Epithelial cell of proximal tubule (primary cell): ENCODE data around the gene CDK11B. TPM values are rescaled to one million over a fixed set of nuclear protein-coding genes. Genes with fewer than 3 reads are reported as not detected.

Experiments used
- DNase-seq: peaks from one replicate; pipeline ENCODE4 v3.0.0-alpha.2; 2011; ENCODE audit warnings: low read depth
- H3K4me3 ChIP-seq: 2 replicates; pipeline ENCODE4 v1.5.1; 2011; ENCODE audit warnings: low read depth, mild to moderate bottlenecking, low read length
- total RNA-seq: library from RNA; depleted of rRNA; stranded (reverse); fragments of >200 nt; gene quantifications from 2 replicates; pipeline ENCODE4 v1.2.3, GENCODE V29; 2015
- TF ChIP-seq, protein P1 (sequence below): conservative IDR thresholded peaks from 2 replicates; pipeline ENCODE4 v1.5.1; 2012; ENCODE audit warnings: low read depth, mild to moderate bottlenecking, low read length

CDK11B gene
- total RNA-seq, 1 donor from 2014 or later = 16.3 TPM

DNA sequence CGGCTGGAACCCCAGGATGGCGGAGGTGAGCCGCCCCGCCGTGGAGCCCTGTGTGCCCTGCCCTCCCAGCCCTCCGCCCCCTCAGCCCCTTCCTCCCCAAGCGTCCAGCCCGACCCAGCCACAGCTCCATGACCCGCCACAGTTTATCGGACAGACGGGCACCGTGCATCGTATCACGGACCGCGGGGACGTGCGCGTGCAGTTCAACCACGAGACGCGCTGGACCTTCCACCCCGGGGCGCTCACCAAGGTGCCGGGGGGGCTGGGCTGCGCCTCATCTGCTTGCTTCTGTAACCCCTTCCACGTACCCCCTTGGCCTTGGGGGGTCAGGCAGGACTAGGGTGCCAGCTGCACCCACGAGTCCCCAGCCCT lies 33.4 kb downstream of the CDK11B start:
- DNase-seq = no peak
- TF ChIP-seq, protein P1, sequence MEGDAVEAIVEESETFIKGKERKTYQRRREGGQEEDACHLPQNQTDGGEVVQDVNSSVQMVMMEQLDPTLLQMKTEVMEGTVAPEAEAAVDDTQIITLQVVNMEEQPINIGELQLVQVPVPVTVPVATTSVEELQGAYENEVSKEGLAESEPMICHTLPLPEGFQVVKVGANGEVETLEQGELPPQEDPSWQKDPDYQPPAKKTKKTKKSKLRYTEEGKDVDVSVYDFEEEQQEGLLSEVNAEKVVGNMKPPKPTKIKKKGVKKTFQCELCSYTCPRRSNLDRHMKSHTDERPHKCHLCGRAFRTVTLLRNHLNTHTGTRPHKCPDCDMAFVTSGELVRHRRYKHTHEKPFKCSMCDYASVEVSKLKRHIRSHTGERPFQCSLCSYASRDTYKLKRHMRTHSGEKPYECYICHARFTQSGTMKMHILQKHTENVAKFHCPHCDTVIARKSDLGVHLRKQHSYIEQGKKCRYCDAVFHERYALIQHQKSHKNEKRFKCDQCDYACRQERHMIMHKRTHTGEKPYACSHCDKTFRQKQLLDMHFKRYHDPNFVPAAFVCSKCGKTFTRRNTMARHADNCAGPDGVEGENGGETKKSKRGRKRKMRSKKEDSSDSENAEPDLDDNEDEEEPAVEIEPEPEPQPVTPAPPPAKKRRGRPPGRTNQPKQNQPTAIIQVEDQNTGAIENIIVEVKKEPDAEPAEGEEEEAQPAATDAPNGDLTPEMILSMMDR = no peak
- no peak overlapping the region for H3K4me3 ChIP-seq

DNA sequence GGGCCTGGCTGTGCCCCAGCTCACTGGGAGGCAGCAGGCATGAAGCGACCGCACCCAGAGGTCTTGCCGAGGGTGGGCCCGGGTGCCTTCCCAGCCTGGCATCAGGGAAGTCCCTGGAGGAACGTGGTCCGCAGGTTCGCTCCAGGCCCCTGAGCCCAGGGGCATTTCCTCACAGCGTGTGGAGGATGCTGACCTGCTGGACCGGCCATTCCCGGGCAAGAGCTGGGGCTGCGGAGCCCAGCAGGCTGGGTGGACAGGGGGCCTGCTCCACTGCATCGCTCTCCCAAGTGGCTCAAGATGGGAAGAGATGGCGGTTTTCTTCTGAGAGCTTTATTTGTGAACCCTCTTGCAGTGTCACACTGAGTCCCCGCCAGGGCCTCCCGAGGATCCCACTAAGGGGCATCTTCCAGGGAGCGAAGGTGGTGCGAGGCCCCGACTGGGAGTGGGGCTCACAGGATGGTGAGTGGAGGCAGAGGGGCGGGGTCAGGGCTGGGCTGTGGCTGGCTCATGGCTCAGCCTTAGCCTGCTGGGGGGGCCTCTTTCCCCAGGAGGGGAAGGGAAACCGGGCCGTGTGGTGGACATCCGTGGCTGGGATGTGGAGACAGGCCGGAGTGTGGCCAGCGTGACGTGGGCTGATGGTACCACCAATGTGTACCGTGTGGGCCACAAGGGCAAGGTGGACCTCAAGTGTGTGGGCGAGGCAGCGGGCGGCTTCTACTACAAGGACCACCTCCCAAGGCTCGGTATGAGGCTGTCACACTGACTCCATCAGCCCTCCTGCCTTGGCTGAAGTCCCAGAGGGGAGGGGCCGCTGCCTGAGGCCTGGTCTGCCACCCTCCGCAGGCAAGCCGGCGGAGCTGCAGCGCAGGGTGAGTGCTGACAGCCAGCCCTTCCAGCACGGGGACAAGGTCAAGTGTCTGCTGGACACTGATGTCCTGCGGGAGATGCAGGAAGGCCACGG lies 34.1 kb downstream of the CDK11B start:
- TF ChIP-seq, protein P1 = no peak
- H3K4me3 ChIP-seq = no peak overlapping the region
- no peak for DNase-seq

DNA sequence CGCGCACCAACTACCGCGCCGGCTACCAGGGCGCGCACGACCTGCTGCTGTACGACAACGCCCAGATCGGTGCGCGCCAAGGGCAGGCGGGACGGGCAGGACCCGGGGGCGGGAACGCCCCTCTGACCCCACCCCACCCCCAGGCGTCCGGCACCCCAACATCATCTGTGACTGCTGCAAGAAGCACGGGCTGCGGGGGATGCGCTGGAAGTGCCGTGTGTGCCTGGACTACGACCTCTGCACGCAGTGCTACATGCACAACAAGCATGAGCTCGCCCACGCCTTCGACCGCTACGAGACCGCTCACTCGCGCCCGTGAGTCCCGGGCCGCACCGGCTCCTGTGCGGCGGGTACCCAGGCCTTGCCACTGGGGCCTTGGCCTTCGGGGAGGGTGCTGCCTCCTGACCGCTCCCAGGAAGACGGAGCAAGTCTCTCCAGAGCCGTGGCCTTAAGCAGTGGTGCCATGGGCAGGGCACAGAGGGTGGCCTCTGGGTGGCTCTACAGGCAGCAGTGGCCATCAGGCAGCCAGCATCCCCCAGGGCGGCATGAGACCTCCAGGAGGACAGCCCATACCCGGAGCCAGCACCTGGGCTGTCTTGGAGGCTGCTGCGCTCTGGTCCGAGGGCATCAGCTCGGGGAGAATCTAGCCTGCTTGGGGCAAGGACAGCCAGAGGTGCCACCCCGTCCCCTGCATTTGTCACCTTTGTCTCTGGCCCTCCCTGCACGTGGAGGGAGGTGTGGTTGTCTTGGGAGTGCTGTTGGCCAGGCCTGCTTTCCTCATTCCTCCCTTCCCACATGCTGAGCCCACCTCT lies 35.0 kb downstream of the CDK11B start:
- TF ChIP-seq, protein P1 = no peak
- no peak for DNase-seq
- no peak overlapping the region for H3K4me3 ChIP-seq

DNA sequence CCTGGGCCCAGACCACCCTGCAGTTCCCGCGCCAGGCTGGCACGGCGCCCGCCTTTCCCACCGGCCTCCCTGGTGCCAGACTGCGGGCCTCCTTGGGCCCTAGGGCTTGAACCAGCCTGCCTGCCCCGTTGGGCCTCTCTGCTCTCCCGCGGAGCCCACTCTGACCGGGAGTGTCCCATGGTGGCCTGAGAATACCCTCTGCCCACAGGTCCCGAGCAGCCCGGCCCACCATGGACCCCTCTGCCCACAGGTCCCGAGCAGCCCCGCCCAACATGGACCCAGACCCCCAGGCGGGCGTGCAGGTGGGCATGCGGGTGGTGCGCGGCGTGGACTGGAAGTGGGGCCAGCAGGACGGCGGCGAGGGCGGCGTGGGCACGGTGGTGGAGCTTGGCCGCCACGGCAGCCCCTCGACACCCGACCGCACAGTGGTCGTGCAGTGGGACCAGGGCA lies 35.6 kb downstream of the CDK11B start:
- TF ChIP-seq, protein P1 = no peak
- no peak for DNase-seq
- H3K4me3 ChIP-seq = no peak overlapping the region

DNA sequence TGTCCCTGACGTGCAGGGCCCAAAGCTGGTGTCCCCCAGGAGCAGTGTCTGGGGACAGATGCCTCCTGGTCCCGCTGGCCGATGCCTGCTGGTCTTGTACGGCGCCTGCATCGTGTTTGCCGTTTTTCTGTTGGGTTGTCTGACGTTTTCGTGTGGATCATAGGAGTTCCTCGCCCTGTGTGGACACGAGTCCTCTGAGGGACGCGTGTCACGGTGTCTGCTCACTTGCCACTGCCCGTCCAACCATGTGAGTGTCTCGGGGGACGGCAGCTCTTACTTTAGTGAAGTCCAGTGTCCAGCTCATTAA lies 36.1 kb downstream of the CDK11B start:
- TF ChIP-seq, protein P1 = no peak
- no peak overlapping the region for H3K4me3 ChIP-seq

DNA sequence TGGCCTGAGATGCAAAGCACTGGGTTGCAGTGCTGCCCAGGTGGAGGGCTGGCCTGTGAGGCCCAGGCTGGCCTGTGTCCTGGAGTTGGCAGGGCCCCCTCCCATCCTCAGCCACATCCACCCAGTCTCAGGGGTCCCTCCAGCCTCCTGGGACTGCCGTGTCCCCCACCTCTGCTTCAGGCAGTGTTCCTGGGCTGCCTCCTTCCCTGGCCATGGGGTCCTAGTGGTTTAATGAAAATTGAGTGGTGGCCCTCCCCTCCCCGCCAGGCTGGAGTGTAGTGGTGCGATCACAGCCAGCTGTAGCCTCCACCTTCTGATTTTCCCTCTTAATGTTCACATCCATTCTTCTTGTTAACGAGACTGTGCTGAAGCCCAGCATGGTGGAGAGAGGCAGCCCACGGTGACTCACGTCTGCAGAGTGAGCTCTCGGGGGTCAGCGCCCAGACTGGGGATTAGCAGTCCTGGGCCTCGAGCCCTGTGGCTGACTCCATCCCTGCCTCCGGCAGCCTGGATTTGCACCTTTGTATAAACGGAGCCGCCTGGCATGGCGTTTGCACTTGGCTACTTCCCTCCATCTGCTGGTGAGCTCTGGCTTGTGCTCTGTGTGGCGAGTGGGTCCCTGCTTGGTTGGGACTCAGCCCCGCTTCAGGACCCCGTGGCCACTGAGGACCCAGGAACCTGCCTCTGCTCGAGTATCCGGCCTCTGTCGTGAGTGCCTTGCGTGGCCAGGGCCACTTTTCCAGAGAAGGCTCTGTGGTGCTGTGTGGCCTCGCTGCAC lies 36.6 kb downstream of the CDK11B start:
- DNase-seq = no peak
- TF ChIP-seq, protein P1 = no peak
- no peak overlapping the region for H3K4me3 ChIP-seq

More for the DNA sequence above, 36.1 kb downstream of the CDK11B start:
- no peak for DNase-seq
